B cell (primary cell): Measurements from ENCODE around the gene C16orf86. TPM values are rescaled to one million over a fixed set of nuclear protein-coding genes. Genes with fewer than 3 reads are reported as not detected.

ENCODE experiments used
- ATAC-seq: fragments of 200-7000 bp; cut with Tn5 transposase; one replicate; pipeline ENCODE4 v1.10.0; 2021; ENCODE audit warnings: low read depth, mild to moderate bottlenecking, moderate number of reproducible peaks, moderate library complexity
- CTCF ChIA-PET: fragments of 350-600 bp; sonication (Branson Sonifier 250); formaldehyde crosslinking; loops from one replicate; lab custom pipeline; 2021; ENCODE audit warnings: antibody characterized with exemption, inconsistent platforms; lab: Charles Lee
- POLR2A ChIA-PET: fragments of 350-600 bp; sonication (Branson Sonifier 250); formaldehyde crosslinking; loops from one replicate; lab custom pipeline; 2021; ENCODE audit warnings: antibody characterized with exemption; lab: Charles Lee
- DNase-seq: peaks from one replicate; pipeline ENCODE4 v3.0.0; 2013
- H2AFZ ChIP-seq: 2 replicates; pipeline ENCODE4 v1.6.1; 2012; ENCODE audit warnings: mild to moderate bottlenecking, low read depth, low read length; ENCODE audit not compliant: insufficient read depth, poor library complexity, severe bottlenecking
- H3K27ac ChIP-seq, 2 donors: 1 replicate in 1 of 2; 2 replicates in 1 of 2; pipeline ENCODE4 v1.5.1; 2012 to 2013; ENCODE audit warnings: low read length in 2 of 2, mild to moderate bottlenecking in 2 of 2, moderate library complexity in 1 of 2
- H3K27me3 ChIP-seq, 4 experiments: fragments of 200-600 bp in 1 of 4; sonication (generic) in 1 of 4; replicated peaks in 1 of 4; 1 replicate in 2 of 4; 2 replicates in 2 of 4; pipeline versions ENCODE4 v1.6.1 to v1.7.0; 2013 to 2016; ENCODE audit warnings: low read length in 3 of 4, mild to moderate bottlenecking in 2 of 4, mixed read lengths in 1 of 4, moderate library complexity in 1 of 4; ENCODE audit not compliant: insufficient read depth in 4 of 4, control insufficient read depth in 3 of 4; ENCODE audit errors: control extremely low read depth in 1 of 4
- H3K36me3 ChIP-seq, 2 experiments: replicated peaks in 1 of 2; 1 replicate in 1 of 2; 2 replicates in 1 of 2; pipeline versions ENCODE4 v1.6.1 to v1.7.1; 2013; ENCODE audit warnings: low read length in 1 of 2; ENCODE audit not compliant: insufficient read depth in 2 of 2, control insufficient read depth in 1 of 2; ENCODE audit errors: control extremely low read depth in 1 of 2, extremely low read depth in 1 of 2
- H3K4me1 ChIP-seq, 2 donors: fragments of 200-600 bp in 1 of 2; sonication (generic) in 1 of 2; 1 replicate in 1 of 2; 2 replicates in 1 of 2; pipeline versions ENCODE4 v1.5.1 to v1.6.1; 2013 to 2017; ENCODE audit warnings: low read length in 2 of 2; ENCODE audit not compliant: control insufficient read depth in 2 of 2, insufficient read depth in 2 of 2
- H3K4me2 ChIP-seq: replicated peaks from 2 replicates; pipeline ENCODE3; 2012; ENCODE audit warnings: mild to moderate bottlenecking, low read depth, low read length; ENCODE audit not compliant: poor library complexity, severe bottlenecking
- H3K4me3 ChIP-seq, 5 experiments: fragments of 200-600 bp in 1 of 5; sonication (generic) in 1 of 5; 1 replicate in 3 of 5; 2 replicates in 2 of 5; pipeline versions ENCODE4 v1.5.1 to v1.7.0; 2011 to 2016; ENCODE audit warnings: low read length in 4 of 5, mild to moderate bottlenecking in 4 of 5, low read depth in 2 of 5, control low read depth in 1 of 5, moderate library complexity in 1 of 5; ENCODE audit not compliant: insufficient read depth in 1 of 5; ENCODE audit errors: control extremely low read depth in 1 of 5, extremely low read depth in 1 of 5
- H3K79me2 ChIP-seq: fragments of 200-600 bp; sonication (generic); one replicate; pipeline ENCODE4 v1.6.0; 2016; ENCODE audit warnings: low read length; ENCODE audit not compliant: control insufficient read depth, insufficient read depth
- H3K9ac ChIP-seq: fragments of 200-600 bp; sonication (generic); 2 replicates; pipeline ENCODE4 v1.6.1; 2017; ENCODE audit warnings: mild to moderate bottlenecking, low read length, moderate library complexity
- H3K9me3 ChIP-seq, 3 donors: one replicate each; pipeline versions ENCODE4 v1.6.1 to v1.7.1; 2013; ENCODE audit warnings: low read length in 2 of 3; ENCODE audit not compliant: control insufficient read depth in 2 of 3, insufficient read depth in 1 of 3; ENCODE audit errors: control extremely low read depth in 1 of 3
- H4K20me1 ChIP-seq: 2 replicates; pipeline ENCODE4 v1.6.0; 2012; ENCODE audit warnings: mild to moderate bottlenecking, low read length; ENCODE audit not compliant: insufficient read depth, control insufficient read depth, poor library complexity, severe bottlenecking
- H3K27ac Mint-ChIP-seq: one replicate; pipeline ENCODE4 v1.8.0; 2021; ENCODE audit warnings: mixed read lengths
- H3K27me3 Mint-ChIP-seq: one replicate; pipeline ENCODE4 v1.8.0; 2021; ENCODE audit warnings: mixed read lengths
- H3K4me1 Mint-ChIP-seq: one replicate; pipeline ENCODE4 v1.8.0; 2021; ENCODE audit warnings: mixed read lengths
- H3K4me3 Mint-ChIP-seq: one replicate; pipeline ENCODE4 v1.8.0; 2021; ENCODE audit warnings: mixed read lengths
- H3K9me3 Mint-ChIP-seq: one replicate; pipeline ENCODE4 v1.8.0; 2022; ENCODE audit warnings: mixed read lengths; ENCODE audit not compliant: insufficient read depth
- CTCF ChIP-seq: fragments of 200-600 bp; IDR thresholded peaks from one replicate; pipeline ENCODE4 v1.8.0; 2022; ENCODE audit warnings: antibody characterized with exemption, mild to moderate bottlenecking
- EZH2 ChIP-seq: IDR thresholded peaks from 2 replicates; pipeline ENCODE4 v1.6.1; 2012; ENCODE audit warnings: borderline replicate concordance, low read depth, mild to moderate bottlenecking, moderate library complexity, low read length; ENCODE audit not compliant: insufficient read depth, poor library complexity, severe bottlenecking
- WGBS: methylation state at CpG from one replicate; pipeline ENCODE4 v1.1.5; 2013; ENCODE audit warnings: missing lambda C conversion rate; ENCODE audit not compliant: insufficient coverage; 5-methylcytosine and 5-hydroxymethylcytosine counted together
- intact Hi-C: fragments of 100-400 bp; cut with micrococcal nuclease; formaldehyde crosslinking; loops from one replicate; pipeline ENCODE4 v1.10.0; 2022
- polyA plus RNA-seq: library from polyadenylated mRNA; depleted of rRNA; stranded (reverse); fragments of >200 nt; gene quantifications from 2 replicates; pipeline ENCODE4 v1.2.3, GENCODE V29; 2012
- total RNA-seq, 2 donors: library from RNA; stranded (reverse); fragments of 120-200 nt in 1 of 2; gene quantifications; 1 replicate in 1 of 2; 2 replicates in 1 of 2; pipeline versions ENCODE4 v1.2.3 to v1.2.4, GENCODE V29; 2013 to 2022

Gene C16orf86
- total and polyA plus RNA-seq, 2 donors (not counting 1 experiment from before 2014, with no cell fraction given), result 9.9 to 18.0 TPM

GRCh38 chr16:67658849-67659674 is 7.6 kb upstream of the C16orf86 start:
- peaks cover 14 to 23% of the 10 kb centered on the region in 2 donors for H3K4me1 ChIP-seq
- Mint-ChIP-seq H3K4me1 (peaks cover 29% of the 10 kb centered on the region), H3K4me3 (peak overlapping the region; percentile 97), H3K27me3 (no peaks in the 10 kb centered on the region), H3K27ac (peak overlapping the region; percentile 97), H3K9me3 (no peaks in the 10 kb centered on the region)
- peaks cover 8% of the 10 kb centered on the region for H3K79me2 ChIP-seq
- peak overlapping the region; percentile 99 for H3K4me2 ChIP-seq
- H2AFZ ChIP-seq, result peak overlapping the region; percentile 95
- H4K20me1 ChIP-seq, result peaks cover 21% of the 10 kb centered on the region
- WGBS, result 34% methylated on average over 11 of the region's 21 CpGs
- peak overlapping the region; percentile 91 for H3K9ac ChIP-seq
- no peak for DNase-seq
- intact Hi-C loops, result no loop called here
- POLR2A ChIA-PET, result interaction anchor here (0.6 to 2.3 kb wide), 5 partner anchors 92 to 1078 kb away, joined by 3 to 14 read pairs (median 4); partner anchors contain the start of gene CDH1
- peaks cover 0 to 42% of the 10 kb centered on the region in 2 experiments for H3K36me3 ChIP-seq
- no peak for ATAC-seq
- H3K9me3 ChIP-seq, result no peaks in the 10 kb centered on the region
- H3K4me3 ChIP-seq, result peak overlapping the region in 4 of 5 experiments; percentile 94 to 99 (median 96)
- no peak for TF ChIP-seq EZH2
- no peak for TF ChIP-seq CTCF
- peak overlapping the region; percentile 88 to 93 for H3K27ac ChIP-seq
- H3K27me3 ChIP-seq, result no peaks in the 10 kb centered on the region
- CTCF ChIA-PET, result interaction anchor here (0.6 to 2.3 kb wide), 10 partner anchors 14 to 177 kb away, joined by 3 to 13 read pairs (median 4); partner anchors contain the start of genes CARMIL2 and CTCF
